ENCODE results near the gene FOSL2. TPM values are rescaled to one million over a fixed set of nuclear protein-coding genes. Genes with fewer than 3 reads are reported as not detected.

The FOSL2 gene
- total and polyA plus RNA-seq, 8 donors: 11.7 to 114 (median 15.1) TPM

GRCh38 chr2:28452534-28453081 lies 60.0 kb downstream of the FOSL2 start:
- no peak overlapping the region for H3K4me3 ChIP-seq
- no peaks in the 10 kb centered on the region for H3K36me3 ChIP-seq
- DNase-seq (peak; percentile 22 to 92 (median 66)), ATAC-seq (peak; percentile 91)
- H3K9me3 ChIP-seq: no peaks in the 10 kb centered on the region
- no peak overlapping the region for H3K27ac ChIP-seq
- no peaks in the 10 kb centered on the region for H3K27me3 ChIP-seq
- peaks cover 0 to 32% of the 10 kb centered on the region in 2 donors for H3K4me1 ChIP-seq
- intact Hi-C loops (cut with DNase I): loop anchor here in 1 of 2 donors (5.0 kb wide), 1 partner anchor 750 kb away; no protein-coding TSS in a partner anchor
- peak; percentile 72 to 94 for TF ChIP-seq CTCF (IDR thresholded peaks at IDR 0.05)

GRCh38 chr2:28453396-28453795 lies 60.7 kb downstream of the FOSL2 start:
- intact Hi-C loops (cut with DNase I): loop anchor here in 1 of 2 donors (5.0 kb wide), 1 partner anchor 751 kb away; no protein-coding TSS in a partner anchor
- Histone ChIP-seq H3K36me3 (no peaks in the 10 kb centered on the region), H3K9me3 (no peaks in the 10 kb centered on the region), H3K27me3 (no peaks in the 10 kb centered on the region), H3K4me3 (no peak overlapping the region), H3K4me1 (peaks cover 0 to 24% of the 10 kb centered on the region in 2 donors), H3K27ac (no peak overlapping the region)
- ATAC-seq: no peak
- TF ChIP-seq CTCF (IDR thresholded peaks at IDR 0.05): no peak
- no peak for DNase-seq

- intact Hi-C loops (cut with DNase I): loop anchor here in 1 of 2 donors (5.0 kb wide), 1 partner anchor 752 kb away; no protein-coding TSS in a partner anchor
- no peak overlapping the region for H3K4me3 ChIP-seq
- TF ChIP-seq CTCF (IDR thresholded peaks at IDR 0.05): no peak
- H3K27ac ChIP-seq: no peak overlapping the region
- no peak for ATAC-seq
- DNase-seq: peak in 1 of 4 donors; percentile 70
- H3K36me3 ChIP-seq: no peaks in the 10 kb centered on the region
- no peaks in the 10 kb centered on the region for H3K9me3 ChIP-seq
- peaks cover 0 to 15% of the 10 kb centered on the region in 2 donors for H3K4me1 ChIP-seq
- H3K27me3 ChIP-seq: no peaks in the 10 kb centered on the region
These were observed 61.6 kb downstream of the FOSL2 start for GRCh38 chr2:28454016-28454930.

GRCh38 chr2:28457237-28457636 lies 64.6 kb downstream of the FOSL2 start:
- no peaks in the 10 kb centered on the region for H3K36me3 ChIP-seq
- DNase-seq: no peak
- H3K9me3 ChIP-seq: peaks cover 0 to 2% of the 10 kb centered on the region in 2 donors
- no peaks in the 10 kb centered on the region for H3K4me1 ChIP-seq
- no peaks in the 10 kb centered on the region for H3K27me3 ChIP-seq
- H3K4me3 ChIP-seq: no peak overlapping the region
- no peak overlapping the region for H3K27ac ChIP-seq
- intact Hi-C loops (cut with DNase I): no loop called here
- no peak for ATAC-seq
- TF ChIP-seq CTCF (IDR thresholded peaks at IDR 0.05): no peak

- Histone ChIP-seq H3K4me1 (peaks cover 0 to 26% of the 10 kb centered on the region in 2 donors), H3K9me3 (peaks cover 0 to 2% of the 10 kb centered on the region in 2 donors), H3K4me3 (no peak overlapping the region), H3K36me3 (no peaks in the 10 kb centered on the region), H3K27me3 (no peaks in the 10 kb centered on the region), H3K27ac (no peak overlapping the region)
- DNase-seq (no peak), ATAC-seq (no peak)
- intact Hi-C loops (cut with DNase I): no loop called here
- no peak for TF ChIP-seq CTCF (IDR thresholded peaks at IDR 0.05)
These were observed 68.4 kb downstream of the FOSL2 start for GRCh38 chr2:28461056-28461455.

All from left lung (tissue), 10 donors.